H1 (cell line): ENCODE measurements around the gene RBM17. TPM values are rescaled to one million over a fixed set of nuclear protein-coding genes. Genes with fewer than 3 reads are reported as not detected.
A peak's percentile ranks its signal among the peaks of the same experiment; 100 is the strongest.

ENCODE experiments used
- CREB1 ChIP-seq: IDR thresholded peaks from 2 replicates; pipeline ENCODE4 v1.6.1; 2012; ENCODE audit warnings: inconsistent platforms
- JUND ChIP-seq: IDR thresholded peaks from 2 replicates; pipeline ENCODE4 v1.6.1; 2011; ENCODE audit warnings: mild to moderate bottlenecking, improper control_type of control experiment, low read length
- KDM1A ChIP-seq: fragments of 200-600, 300-600 bp; sonication (generic); IDR thresholded peaks from 2 replicates; pipeline ENCODE4 v1.7.1; 2016; ENCODE audit warnings: mild to moderate bottlenecking, low read length, borderline replicate concordance
- KDM4A ChIP-seq: IDR thresholded peaks from one replicate; pipeline ENCODE4 v1.7.1; 2012; ENCODE audit warnings: low read depth, mild to moderate bottlenecking, moderate library complexity, low read length, inconsistent platforms; ENCODE audit not compliant: severe bottlenecking
- NRF1 ChIP-seq: IDR thresholded peaks from 2 replicates; pipeline ENCODE4 v1.6.1; 2011; ENCODE audit warnings: mild to moderate bottlenecking, low read depth, low read length, improper control_type of control experiment
- SIN3A ChIP-seq, 2 experiments: IDR thresholded peaks in 1 of 2; conservative IDR thresholded peaks in 1 of 2; 2 replicates each; pipeline ENCODE4 v1.6.1; 2011 to 2012; ENCODE audit warnings: low read length in 2 of 2, improper control_type of control experiment in 1 of 2, low read depth in 1 of 2, mild to moderate bottlenecking in 1 of 2
- SRF ChIP-seq: IDR thresholded peaks from 2 replicates; pipeline ENCODE4 v1.6.1; 2011; ENCODE audit warnings: mild to moderate bottlenecking, low read depth, low read length, moderate library complexity
- TEAD4 ChIP-seq: IDR thresholded peaks from 2 replicates; pipeline ENCODE4 v1.6.1; 2012; ENCODE audit warnings: low read depth, low read length, inconsistent platforms, mixed read lengths
- polyA plus RNA-seq, 7 experiments: library from polyadenylated mRNA; depleted of rRNA in 3 of 7; stranded (reverse) in 5 of 7; unstranded in 2 of 7; fragments of >200 nt in 5 of 7; fragments of 200-250 nt in 2 of 7; gene quantifications; 1 replicate in 5 of 7; 2 replicates in 1 of 7; 4 replicates in 1 of 7; pipeline versions ENCODE4 v1.2.1 to v1.2.3, GENCODE V29; 2011 to 2013; ENCODE audit warnings: missing spikeins in 2 of 7, mixed read lengths in 2 of 7
- total RNA-seq: library from RNA; stranded (reverse); fragmentation: NEBNext Ultra II Directional; extraction: Animal tissue kit (Norgen Biotek cat#: 25700); gene quantifications from 2 replicates; pipeline ENCODE4 v1.2.1, GENCODE V29; 2021
- TF ChIP-seq, protein P1 (sequence below): IDR thresholded peaks from 2 replicates; pipeline ENCODE4 v1.6.1; 2012; ENCODE audit warnings: inconsistent platforms

Gene RBM17
- total and polyA plus RNA-seq, 2 of the 8 experiments (the other 6 are each of a cell fraction or from before 2014, with no cell fraction given) = 15.7 to 128 TPM

DNA sequence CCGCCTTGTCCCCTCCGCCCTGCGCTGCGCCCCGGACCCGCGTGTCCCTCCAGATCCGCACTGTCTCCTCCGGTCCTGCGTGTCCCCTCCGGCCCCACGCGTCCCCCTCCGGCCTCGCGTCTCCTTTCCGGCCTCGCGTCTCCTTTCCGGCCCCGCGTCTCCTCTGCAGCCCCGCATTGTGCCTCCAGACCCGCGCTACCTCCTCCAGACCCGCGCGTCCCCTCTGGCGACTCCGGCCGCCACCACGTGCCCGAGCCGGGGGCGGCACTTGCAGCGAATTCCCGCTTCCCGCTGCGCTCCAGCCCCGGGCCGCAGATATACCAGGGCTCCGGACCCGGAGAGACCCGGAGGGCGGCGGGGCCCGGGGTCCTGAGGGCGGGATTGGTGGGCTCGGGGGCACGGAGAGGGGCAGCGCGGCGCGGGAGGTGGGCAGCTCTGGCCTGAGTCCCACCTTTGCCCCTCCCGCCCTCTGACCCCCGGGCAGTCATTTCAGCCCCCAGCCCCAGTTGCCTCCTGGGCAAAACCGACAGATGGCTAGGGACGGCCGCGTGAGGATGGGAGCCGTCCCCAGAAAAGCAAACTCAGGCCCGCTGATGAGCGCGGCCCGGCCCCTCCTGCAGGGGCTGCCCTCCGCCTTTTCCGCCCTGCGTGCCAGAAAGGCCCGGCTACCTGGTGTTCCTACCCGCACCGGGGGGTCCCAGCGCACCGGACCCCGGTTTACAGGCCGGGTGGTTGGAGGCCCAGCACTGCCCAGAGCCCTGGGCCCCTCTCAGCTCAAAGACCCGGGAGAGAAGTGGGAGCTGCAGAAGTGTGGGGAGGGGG, 56.5 kb downstream of the RBM17 start (continued):
- TF ChIP-seq, protein P1, sequence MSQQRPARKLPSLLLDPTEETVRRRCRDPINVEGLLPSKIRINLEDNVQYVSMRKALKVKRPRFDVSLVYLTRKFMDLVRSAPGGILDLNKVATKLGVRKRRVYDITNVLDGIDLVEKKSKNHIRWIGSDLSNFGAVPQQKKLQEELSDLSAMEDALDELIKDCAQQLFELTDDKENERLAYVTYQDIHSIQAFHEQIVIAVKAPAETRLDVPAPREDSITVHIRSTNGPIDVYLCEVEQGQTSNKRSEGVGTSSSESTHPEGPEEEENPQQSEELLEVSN = peak; percentile 97
- TF ChIP-seq TEAD4 (0 out of 2 replicates have a peak, but pooled peaks have one; percentile 6), NRF1 (no peak), CREB1 (0 out of 2 replicates have a peak, but pooled peaks have one; percentile 23), SRF (no peak), SIN3A (conservative IDR thresholded peaks at IDR 0.05 in 1 of 2, IDR thresholded peaks at IDR 0.05 in 1 of 2; ENCODE audit: low read depth in 1 of 2, low read length in 2 of 2) (no peak), KDM4A (peak; percentile 15), JUND (no peak), KDM1A (no peak)
